ENCODE results near the gene CERS2.

The CERS2 gene

GRCh38 chr1:150974580-150975478, at the start of gene CERS2:
Gene CERS2 (minus strand): TSS chr1:150974835. CDS start chr1:150969090, 5,745 bp downstream.
- peak; percentile 50 for DNase-seq

GRCh38 chr1:151013518-151013917, 38.9 kb upstream of the CERS2 start:
- DNase-seq = no peak

- no peak for DNase-seq
Measured at GRCh38 chr1:151012684-151013471, 38.2 kb upstream of the CERS2 start.

- no peak for DNase-seq
Measured at GRCh38 chr1:151011154-151011850, 36.7 kb upstream of the CERS2 start.

- DNase-seq = no peak
Measured at GRCh38 chr1:151010346-151010726, 35.7 kb upstream of the CERS2 start.

GRCh38 chr1:151009674-151010345, 35.2 kb upstream of the CERS2 start:
- DNase-seq = no peak

GRCh38 chr1:151009206-151009587, 34.6 kb upstream of the CERS2 start:
- no peak for DNase-seq

- DNase-seq = peak; percentile 82
Measured at GRCh38 chr1:151008244-151009205, 33.9 kb upstream of the CERS2 start, which contains the start of gene PRUNE1. Gene PRUNE1 (plus strand): TSS chr1:151008449. CDS start chr1:151008633, 184 bp downstream.

- no peak for DNase-seq
Measured at GRCh38 chr1:151007853-151008243, 33.2 kb upstream of the CERS2 start.

GRCh38 chr1:151006327-151007052, 31.9 kb upstream of the CERS2 start, which contains the start of gene MINDY1:
Gene MINDY1 (minus strand): TSS chr1:151006902. CDS start chr1:151002617, 4,285 bp downstream.
- DNase-seq = peak; percentile 25

GRCh38 chr1:151005729-151006319, 31.2 kb upstream of the CERS2 start:
- no peak for DNase-seq

GRCh38 chr1:151003180-151003579, 28.5 kb upstream of the CERS2 start:
- no peak for DNase-seq

- DNase-seq = no peak
Measured at GRCh38 chr1:151002611-151003010, 28.0 kb upstream of the CERS2 start.

- DNase-seq = no peak
Measured at GRCh38 chr1:151002051-151002450, 27.4 kb upstream of the CERS2 start.

GRCh38 chr1:151001602-151002001, 27.0 kb upstream of the CERS2 start:
- DNase-seq = no peak

- DNase-seq = no peak
Measured at GRCh38 chr1:151000408-151000807, 25.8 kb upstream of the CERS2 start.

- DNase-seq = no peak
Measured at GRCh38 chr1:150999926-151000325, 25.3 kb upstream of the CERS2 start.

GRCh38 chr1:150999051-150999674, 24.5 kb upstream of the CERS2 start:
- DNase-seq = no peak

- no peak for DNase-seq
Measured at GRCh38 chr1:150997949-150998348, 23.3 kb upstream of the CERS2 start.

Data from GOT3 (cell line).